Gastroesophageal sphincter (tissue), 4 donors: Measurements from ENCODE around the gene FOXK1. TPM values are rescaled to one million over a fixed set of nuclear protein-coding genes. Genes with fewer than 3 reads are reported as not detected.
"Not testable (repeated sequence)": the region's sequence is repeated elsewhere in the genome, so short reads cannot be mapped to it uniquely, and the experiment has no call there.

Experiments
- ATAC-seq: fragments of 150-250 bp; one replicate; pipeline ENCODE4 v1.9.1; 2016; ENCODE audit warnings: mild to moderate bottlenecking, moderate library complexity
- H3K27ac ChIP-seq, 4 donors: fragments of 200-600 bp; sonication (generic) in 3 of 4; 1 replicate in 3 of 4; 2 replicates in 1 of 4; pipeline ENCODE4 v1.5.1; 2016 to 2019
- H3K27me3 ChIP-seq: fragments of 200-600 bp; sonication (generic); one replicate; pipeline ENCODE4 v1.5.1; 2019
- H3K36me3 ChIP-seq, 2 donors: fragments of 200-600 bp; sonication (generic); one replicate each; pipeline ENCODE4 v1.5.1; 2019; ENCODE audit warnings: control low read depth in 1 of 2
- H3K4me1 ChIP-seq, 3 donors: fragments of 200-600 bp; sonication (generic); 1 replicate in 2 of 3; 2 replicates in 1 of 3; pipeline ENCODE4 v1.5.1; 2016 to 2019; ENCODE audit warnings: control low read depth in 2 of 3
- H3K4me3 ChIP-seq, 2 donors: fragments of 200-600 bp; sonication (generic); one replicate each; pipeline ENCODE4 v1.5.1; 2019; ENCODE audit warnings: mild to moderate bottlenecking in 1 of 2, moderate library complexity in 1 of 2
- H3K9me3 ChIP-seq, 3 donors: fragments of 200-600 bp; sonication (generic); one replicate each; pipeline ENCODE4 v1.5.1; 2017 to 2019; ENCODE audit warnings: control low read depth in 2 of 3
- EP300 ChIP-seq: sonication (generic); formaldehyde crosslinking; IDR thresholded peaks from one replicate; pipeline ENCODE4 v1.6.1; 2017; ENCODE audit warnings: antibody characterized with exemption, mild to moderate bottlenecking
- POLR2A ChIP-seq, 2 donors: fragments of 450-650 bp; IDR thresholded peaks; one replicate each; pipeline ENCODE4 v1.6.1; 2017; ENCODE audit warnings: antibody characterized with exemption in 2 of 2, mild to moderate bottlenecking in 2 of 2, moderate library complexity in 1 of 2
- POLR2AphosphoS5 ChIP-seq: sonication (generic); formaldehyde crosslinking; IDR thresholded peaks from one replicate; pipeline ENCODE4 v1.6.1; 2017; ENCODE audit warnings: antibody characterized with exemption
- WGBS, 2 donors: methylation state at CpG; one replicate each; pipeline ENCODE4 v1.1.5; 2018; ENCODE audit warnings: low coverage in 1 of 2; 5-methylcytosine and 5-hydroxymethylcytosine counted together
- total RNA-seq, 4 donors: library from RNA; depleted of rRNA; stranded (reverse); fragments of >200 nt; gene quantifications; one replicate each; pipeline ENCODE4 v1.1.0, GENCODE V29; 2016
- TF ChIP-seq, protein P1 (sequence below), 4 experiments: fragments of 200-600 bp in 2 of 4; fragments of 450-650 bp in 2 of 4; sonication (generic) in 1 of 4; IDR thresholded peaks; one replicate each; pipeline ENCODE4 v1.5.1; 2017 to 2019; ENCODE audit warnings: antibody characterized with exemption in 4 of 4, mild to moderate bottlenecking in 2 of 4, moderate library complexity in 2 of 4

Gene FOXK1
- total RNA-seq, 4 donors from 2014 or later = 28.5 to 45.2 (median 30.0) TPM

DNA sequence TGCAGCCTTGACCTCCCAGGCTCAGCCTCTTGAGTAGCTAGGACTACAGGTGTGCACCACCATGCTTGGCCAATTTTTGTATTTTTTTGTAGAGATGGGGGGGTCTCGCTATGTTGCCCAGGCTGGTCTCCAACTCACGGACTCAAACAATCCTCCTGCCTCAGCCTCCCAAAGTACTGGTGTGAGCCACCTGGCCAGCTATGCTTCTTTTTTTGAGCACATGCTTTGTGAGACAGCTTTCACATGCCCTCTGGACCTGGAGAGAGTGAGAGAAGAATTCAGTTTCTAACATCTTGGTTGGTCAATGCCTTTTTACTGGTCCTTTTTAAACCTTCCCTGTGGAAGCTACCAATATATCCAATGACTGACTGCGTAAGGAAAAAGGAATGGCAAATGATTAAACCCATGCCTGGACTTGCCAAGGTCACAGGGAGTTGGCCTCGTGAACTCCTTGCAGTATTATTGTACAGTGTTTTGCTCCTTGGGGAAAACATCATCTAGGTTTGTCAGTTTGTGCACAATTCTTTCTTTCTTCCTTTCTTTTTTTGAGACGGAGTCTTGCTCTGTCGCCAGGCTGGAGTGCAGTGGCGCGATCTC, 6.2 kb upstream of the FOXK1 start:
- H3K27ac ChIP-seq = no peak overlapping the region
- no peak overlapping the region for H3K4me3 ChIP-seq
- TF ChIP-seq POLR2AphosphoS5 = no peak
- no peak for TF ChIP-seq EP300
- no peak for TF ChIP-seq POLR2A (IDR thresholded peaks at IDR 0.05)
- TF ChIP-seq, protein P1, sequence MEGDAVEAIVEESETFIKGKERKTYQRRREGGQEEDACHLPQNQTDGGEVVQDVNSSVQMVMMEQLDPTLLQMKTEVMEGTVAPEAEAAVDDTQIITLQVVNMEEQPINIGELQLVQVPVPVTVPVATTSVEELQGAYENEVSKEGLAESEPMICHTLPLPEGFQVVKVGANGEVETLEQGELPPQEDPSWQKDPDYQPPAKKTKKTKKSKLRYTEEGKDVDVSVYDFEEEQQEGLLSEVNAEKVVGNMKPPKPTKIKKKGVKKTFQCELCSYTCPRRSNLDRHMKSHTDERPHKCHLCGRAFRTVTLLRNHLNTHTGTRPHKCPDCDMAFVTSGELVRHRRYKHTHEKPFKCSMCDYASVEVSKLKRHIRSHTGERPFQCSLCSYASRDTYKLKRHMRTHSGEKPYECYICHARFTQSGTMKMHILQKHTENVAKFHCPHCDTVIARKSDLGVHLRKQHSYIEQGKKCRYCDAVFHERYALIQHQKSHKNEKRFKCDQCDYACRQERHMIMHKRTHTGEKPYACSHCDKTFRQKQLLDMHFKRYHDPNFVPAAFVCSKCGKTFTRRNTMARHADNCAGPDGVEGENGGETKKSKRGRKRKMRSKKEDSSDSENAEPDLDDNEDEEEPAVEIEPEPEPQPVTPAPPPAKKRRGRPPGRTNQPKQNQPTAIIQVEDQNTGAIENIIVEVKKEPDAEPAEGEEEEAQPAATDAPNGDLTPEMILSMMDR (IDR thresholded peaks at IDR 0.05) = no peak
- WGBS, 2 donors = 94% methylated on average over 5 of the region's 8 CpGs; no CpG with 5 or more reads in 1 of the 2 donors
- no peaks in the 10 kb centered on the region for H3K27me3 ChIP-seq
- ATAC-seq = no peak
- H3K36me3 ChIP-seq = no peaks in the 10 kb centered on the region
- peaks cover 0 to 15% (median 0%) of the 10 kb centered on the region in 3 donors for H3K9me3 ChIP-seq
- H3K4me1 ChIP-seq = no peaks in the 10 kb centered on the region

DNA sequence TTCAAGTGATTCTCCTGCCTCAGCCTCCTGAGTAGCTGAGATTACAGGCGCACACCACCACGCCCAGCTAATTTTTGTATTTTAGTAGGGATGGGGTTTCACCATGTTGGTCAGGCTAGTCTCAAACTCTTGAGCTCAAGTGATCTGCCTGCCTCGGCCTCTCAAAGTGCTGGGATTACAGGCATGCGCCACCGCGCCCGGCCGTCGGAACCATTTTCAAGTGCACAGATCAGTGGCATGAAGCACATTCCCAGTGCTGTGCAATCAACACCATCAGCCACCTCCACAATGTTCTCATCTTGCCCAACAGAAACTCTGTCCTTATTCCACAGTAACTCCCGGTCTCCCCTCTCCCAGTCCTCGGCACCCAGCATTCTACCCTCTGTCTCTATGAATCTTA, 4.6 kb upstream of the FOXK1 start:
- not testable (repeated sequence) for H3K4me3 ChIP-seq, H3K27me3 ChIP-seq, H3K27ac ChIP-seq, ATAC-seq, H3K36me3 ChIP-seq, H3K4me1 ChIP-seq
- WGBS, 2 donors = 94 to 97% methylated on average over 9 of the region's 11 CpGs
- H3K9me3 ChIP-seq = peaks cover 0 to 14% (median 0%) of the 10 kb centered on the region in 3 donors

DNA sequence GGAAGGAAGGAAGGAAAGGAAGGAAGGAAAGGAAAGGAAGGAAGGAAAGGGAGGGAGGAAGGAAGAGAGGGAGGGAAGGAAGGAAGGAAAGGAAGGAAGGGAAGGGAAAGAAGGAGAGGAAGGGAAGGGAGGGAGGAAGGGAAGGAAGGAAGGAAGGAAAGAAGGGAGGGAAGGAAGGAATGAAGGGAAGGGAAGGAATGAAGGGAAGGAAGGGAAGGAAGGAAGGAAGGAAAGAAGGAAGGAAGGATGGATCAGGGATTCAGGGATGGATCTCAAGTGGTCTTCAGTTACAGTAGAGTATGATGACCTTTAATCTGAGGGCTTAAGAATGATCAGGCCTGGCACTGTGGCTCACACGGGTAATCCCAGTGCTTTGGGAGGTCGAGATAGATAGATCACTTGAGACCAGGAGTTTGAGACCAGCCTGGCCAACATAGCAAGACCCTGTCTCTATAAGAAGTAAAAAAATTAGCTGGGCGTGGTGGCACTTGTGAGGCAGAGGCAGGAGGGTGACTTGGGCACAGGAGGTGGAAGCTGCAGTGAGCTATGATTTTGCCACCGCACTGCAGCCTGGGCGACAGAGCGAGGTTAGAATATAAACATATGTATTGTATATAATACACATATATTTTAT, 760 bp upstream of the FOXK1 start:
- H3K36me3 ChIP-seq = no peaks in the 10 kb centered on the region
- no peaks in the 10 kb centered on the region for H3K27me3 ChIP-seq
- WGBS, 2 donors = 58 to 82% methylated on average over 6 of the region's 6 CpGs
- no peak for TF ChIP-seq POLR2A (IDR thresholded peaks at IDR 0.05)
- no peak for TF ChIP-seq POLR2AphosphoS5
- TF ChIP-seq EP300 = no peak
- TF ChIP-seq, protein P1 (IDR thresholded peaks at IDR 0.05) = no peak
- no peak for ATAC-seq
- H3K4me1 ChIP-seq = peaks cover 0 to 29% (median 18%) of the 10 kb centered on the region in 3 donors
- H3K9me3 ChIP-seq = no peaks in the 10 kb centered on the region
- H3K27ac ChIP-seq = peak overlapping the region in 3 of 4 donors; percentile 82 to 93 (median 93)
- H3K4me3 ChIP-seq = peak overlapping the region; percentile 30 to 91

DNA sequence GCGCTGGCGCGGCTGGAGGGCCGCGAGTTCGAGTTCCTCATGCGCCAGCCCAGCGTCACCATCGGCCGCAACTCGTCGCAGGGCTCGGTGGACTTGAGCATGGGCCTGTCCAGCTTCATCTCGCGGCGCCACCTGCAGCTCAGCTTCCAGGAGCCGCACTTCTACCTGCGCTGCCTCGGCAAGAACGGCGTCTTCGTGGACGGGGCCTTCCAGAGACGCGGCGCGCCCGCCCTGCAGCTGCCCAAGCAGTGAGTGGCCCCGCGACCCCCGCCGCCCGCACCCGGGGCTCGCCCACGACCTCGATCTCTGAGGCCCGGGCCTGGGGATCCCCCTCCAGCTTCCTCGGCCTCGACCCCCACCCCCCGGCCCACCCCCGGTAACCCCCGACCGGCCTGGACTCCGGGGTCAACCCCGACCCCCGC, 537 bp downstream of the FOXK1 start:
- 3% methylated on average over 13 of the region's 47 CpGs; no CpG with 5 or more reads in 1 of the 2 donors for WGBS, 2 donors
- Histone ChIP-seq H3K36me3 (no peaks in the 10 kb centered on the region), H3K9me3 (no peaks in the 10 kb centered on the region), H3K27me3 (no peaks in the 10 kb centered on the region), H3K4me3 (peak overlapping the region; percentile 71 to 91), H3K27ac (peak overlapping the region; percentile 73 to 95 (median 93)), H3K4me1 (peaks cover 0 to 42% (median 18%) of the 10 kb centered on the region in 3 donors)
- no peak for TF ChIP-seq EP300
- TF ChIP-seq POLR2A (IDR thresholded peaks at IDR 0.05) = no peak
- peak; percentile 5 for TF ChIP-seq POLR2AphosphoS5
- TF ChIP-seq, protein P1 (IDR thresholded peaks at IDR 0.05) = peak in 1 of 4 experiments; percentile 47
- peak; percentile 54 for ATAC-seq

DNA sequence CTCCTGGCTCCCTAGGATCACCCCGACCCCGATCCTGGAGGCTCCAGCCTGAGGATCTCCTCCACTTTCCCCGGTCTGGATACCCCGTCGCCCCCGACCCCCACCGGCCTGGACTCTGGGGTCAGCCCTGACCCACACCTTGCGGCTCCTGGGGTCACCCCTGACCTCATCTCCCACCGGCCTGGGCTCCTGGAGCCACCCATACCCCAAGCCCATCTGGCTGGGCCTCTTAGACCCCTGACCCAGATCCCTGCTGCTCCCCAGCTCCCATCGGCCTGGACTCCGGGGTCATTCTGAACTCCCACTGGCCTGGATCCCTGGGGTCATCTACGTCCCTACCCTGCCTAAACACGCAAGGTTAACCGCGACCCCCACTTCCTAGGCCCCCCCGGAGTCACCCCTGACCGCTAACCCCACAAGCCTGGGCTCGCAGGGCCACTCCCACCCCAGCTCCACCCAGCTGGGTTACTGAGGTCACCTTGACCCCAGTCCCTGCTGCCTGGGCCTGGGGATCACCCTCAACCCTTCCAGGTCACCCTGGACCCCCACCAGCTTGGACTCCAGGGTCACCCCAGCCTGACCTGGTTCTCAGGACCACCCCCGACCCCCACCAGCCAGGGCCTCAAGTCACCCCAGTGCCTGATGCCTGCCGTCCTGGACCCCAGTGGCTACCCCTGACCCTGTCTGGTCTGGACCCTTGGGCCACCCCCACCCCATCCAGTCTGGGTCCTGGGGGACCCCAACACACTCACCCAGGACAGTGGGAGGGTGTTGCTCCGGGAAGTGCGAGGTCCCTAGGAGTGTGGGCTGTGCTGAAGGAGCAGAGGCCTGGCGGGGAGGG, 1.2 kb downstream of the FOXK1 start:
- peak overlapping the region; percentile 71 to 91 for H3K4me3 ChIP-seq
- peak overlapping the region; percentile 73 to 95 (median 93) for H3K27ac ChIP-seq
- no peaks in the 10 kb centered on the region for H3K9me3 ChIP-seq
- TF ChIP-seq POLR2AphosphoS5 (no peak), EP300 (no peak), POLR2A (IDR thresholded peaks at IDR 0.05) (no peak)
- TF ChIP-seq, protein P1 (IDR thresholded peaks at IDR 0.05) = no peak
- 0% methylated on average over 1 to 6 of the region's 23 CpGs for WGBS, 2 donors
- H3K36me3 ChIP-seq = no peaks in the 10 kb centered on the region
- no peaks in the 10 kb centered on the region for H3K27me3 ChIP-seq
- ATAC-seq = no peak
- peaks cover 0 to 48% (median 18%) of the 10 kb centered on the region in 3 donors for H3K4me1 ChIP-seq
